ENCODE measurements around the gene H2BK1.

Gene H2BK1

GRCh38 chr7:151240942-151241754 lies 30.9 kb upstream of the H2BK1 start:
- Histone ChIP-seq H3F3A (ENCODE audit: insufficient read depth, low read length) (no peaks in the 10 kb centered on the region), H3K36me3 (ENCODE audit: insufficient read depth, low read length) (peaks cover 34% of the 10 kb centered on the region), H3K79me2 (ENCODE audit: insufficient read depth, low read length) (no peaks in the 10 kb centered on the region), H3K27ac (ENCODE audit: low read depth, low read length, poor library complexity, severe bottlenecking) (no peak overlapping the region), H3K9me2 (ENCODE audit: low read depth, low read length) (no peaks in the 10 kb centered on the region), H3K27me3 (ENCODE audit: insufficient read depth, low read length) (peaks cover 8% of the 10 kb centered on the region), H3K4me1 (ENCODE audit: insufficient read depth, low read length, severe bottlenecking) (peaks cover 31% of the 10 kb centered on the region), H2AFZ (ENCODE audit: low read length) (no peak overlapping the region), H3K9me3 (ENCODE audit: low read length) (no peaks in the 10 kb centered on the region), H4K20me1 (ENCODE audit: insufficient read depth, low read length) (no peaks in the 10 kb centered on the region), H3K9ac (ENCODE audit: low read length) (no peak overlapping the region), H3K4me3 (ENCODE audit: low read depth, low read length, poor library complexity, severe bottlenecking) (no peak overlapping the region), H3K4me2 (ENCODE audit: low read length) (no peak overlapping the region)
- no peak for TF ChIP-seq EZH2 (IDR thresholded peaks at IDR 0.05; ENCODE audit: borderline replicate concordance, low read length)
- TF ChIP-seq, protein P1, sequence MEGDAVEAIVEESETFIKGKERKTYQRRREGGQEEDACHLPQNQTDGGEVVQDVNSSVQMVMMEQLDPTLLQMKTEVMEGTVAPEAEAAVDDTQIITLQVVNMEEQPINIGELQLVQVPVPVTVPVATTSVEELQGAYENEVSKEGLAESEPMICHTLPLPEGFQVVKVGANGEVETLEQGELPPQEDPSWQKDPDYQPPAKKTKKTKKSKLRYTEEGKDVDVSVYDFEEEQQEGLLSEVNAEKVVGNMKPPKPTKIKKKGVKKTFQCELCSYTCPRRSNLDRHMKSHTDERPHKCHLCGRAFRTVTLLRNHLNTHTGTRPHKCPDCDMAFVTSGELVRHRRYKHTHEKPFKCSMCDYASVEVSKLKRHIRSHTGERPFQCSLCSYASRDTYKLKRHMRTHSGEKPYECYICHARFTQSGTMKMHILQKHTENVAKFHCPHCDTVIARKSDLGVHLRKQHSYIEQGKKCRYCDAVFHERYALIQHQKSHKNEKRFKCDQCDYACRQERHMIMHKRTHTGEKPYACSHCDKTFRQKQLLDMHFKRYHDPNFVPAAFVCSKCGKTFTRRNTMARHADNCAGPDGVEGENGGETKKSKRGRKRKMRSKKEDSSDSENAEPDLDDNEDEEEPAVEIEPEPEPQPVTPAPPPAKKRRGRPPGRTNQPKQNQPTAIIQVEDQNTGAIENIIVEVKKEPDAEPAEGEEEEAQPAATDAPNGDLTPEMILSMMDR (IDR thresholded peaks at IDR 0.05; ENCODE audit: low read length), result no peak

GRCh38 chr7:151240536-151240935 lies 30.2 kb upstream of the H2BK1 start:
- H3K4me2 ChIP-seq (ENCODE audit: low read length), result no peak overlapping the region
- H4K20me1 ChIP-seq (ENCODE audit: insufficient read depth, low read length), result no peaks in the 10 kb centered on the region
- no peak overlapping the region for H3K9ac ChIP-seq (ENCODE audit: low read length)
- no peak overlapping the region for H3K27ac ChIP-seq (ENCODE audit: low read depth, low read length, poor library complexity, severe bottlenecking)
- no peaks in the 10 kb centered on the region for H3K9me2 ChIP-seq (ENCODE audit: low read depth, low read length)
- H3K79me2 ChIP-seq (ENCODE audit: insufficient read depth, low read length), result no peaks in the 10 kb centered on the region
- no peaks in the 10 kb centered on the region for H3F3A ChIP-seq (ENCODE audit: insufficient read depth, low read length)
- peaks cover 8% of the 10 kb centered on the region for H3K27me3 ChIP-seq (ENCODE audit: insufficient read depth, low read length)
- no peak for TF ChIP-seq EZH2 (IDR thresholded peaks at IDR 0.05; ENCODE audit: borderline replicate concordance, low read length)
- TF ChIP-seq, protein P1 (IDR thresholded peaks at IDR 0.05; ENCODE audit: low read length), result no peak
- no peak overlapping the region for H3K4me3 ChIP-seq (ENCODE audit: low read depth, low read length, poor library complexity, severe bottlenecking)
- peaks cover 28% of the 10 kb centered on the region for H3K4me1 ChIP-seq (ENCODE audit: insufficient read depth, low read length, severe bottlenecking)
- H2AFZ ChIP-seq (ENCODE audit: low read length), result no peak overlapping the region
- H3K9me3 ChIP-seq (ENCODE audit: low read length), result no peaks in the 10 kb centered on the region
- peaks cover 38% of the 10 kb centered on the region for H3K36me3 ChIP-seq (ENCODE audit: insufficient read depth, low read length)

DNA sequence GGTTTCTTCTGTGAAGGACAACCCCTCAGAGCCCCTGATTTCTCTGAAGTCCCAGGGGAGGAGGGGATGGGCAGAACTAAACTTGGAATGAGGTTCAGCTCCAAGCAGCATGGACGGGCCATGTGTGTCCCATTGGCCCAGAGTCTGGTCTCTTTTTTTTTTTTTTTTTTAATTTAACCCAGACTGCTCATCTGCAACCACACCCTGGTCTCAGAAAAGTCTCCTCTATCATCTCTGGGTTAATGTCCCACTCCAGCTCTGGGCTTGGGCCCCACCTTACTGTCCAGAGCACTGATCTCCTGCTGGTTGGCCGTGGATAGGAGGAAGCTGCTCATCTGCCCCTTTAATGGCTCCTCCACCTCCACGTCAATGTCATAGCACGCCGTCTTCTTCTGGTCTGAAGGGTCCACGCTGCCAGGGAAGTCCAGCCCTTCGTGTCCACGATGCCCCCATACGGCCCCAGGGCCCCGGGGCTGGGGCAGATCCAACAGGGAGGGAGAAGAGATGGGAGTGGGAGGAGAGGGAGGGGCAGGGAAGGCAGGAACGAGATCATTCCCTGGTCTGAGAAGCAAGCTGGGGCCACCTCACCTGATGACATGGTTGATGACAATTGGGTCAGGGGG lies 29.7 kb upstream of the H2BK1 start:
- Histone ChIP-seq H3K27me3 (ENCODE audit: insufficient read depth, low read length) (peaks cover 5% of the 10 kb centered on the region), H3K9me2 (ENCODE audit: low read depth, low read length) (no peaks in the 10 kb centered on the region), H3K36me3 (ENCODE audit: insufficient read depth, low read length) (peaks cover 44% of the 10 kb centered on the region), H3K9me3 (ENCODE audit: low read length) (no peaks in the 10 kb centered on the region), H4K20me1 (ENCODE audit: insufficient read depth, low read length) (no peaks in the 10 kb centered on the region), H3K27ac (ENCODE audit: low read depth, low read length, poor library complexity, severe bottlenecking) (no peak overlapping the region), H3F3A (ENCODE audit: insufficient read depth, low read length) (no peaks in the 10 kb centered on the region), H3K9ac (ENCODE audit: low read length) (no peak overlapping the region), H3K4me1 (ENCODE audit: insufficient read depth, low read length, severe bottlenecking) (peaks cover 22% of the 10 kb centered on the region), H3K4me3 (ENCODE audit: low read depth, low read length, poor library complexity, severe bottlenecking) (no peak overlapping the region), H3K79me2 (ENCODE audit: insufficient read depth, low read length) (no peaks in the 10 kb centered on the region), H2AFZ (ENCODE audit: low read length) (no peak overlapping the region), H3K4me2 (ENCODE audit: low read length) (no peak overlapping the region)
- TF ChIP-seq, protein P1 (IDR thresholded peaks at IDR 0.05; ENCODE audit: low read length), result no peak
- TF ChIP-seq EZH2 (IDR thresholded peaks at IDR 0.05; ENCODE audit: borderline replicate concordance, low read length), result no peak
